ENCODE measurements around the gene C1S. TPM values are rescaled to one million over a fixed set of nuclear protein-coding genes. Genes with fewer than 3 reads are reported as not detected.

The C1S gene
- total and polyA plus RNA-seq, 2 donors (not counting 3 experiments of a cell fraction or from before 2014, with no cell fraction given) = 0.32 to 0.38 TPM

- Histone ChIP-seq H3K4me2 (ENCODE audit: insufficient read depth, low read length) (no peak overlapping the region), H4K20me1 (replicated peaks; ENCODE audit: control insufficient read depth, extremely low read depth, insufficient read depth, low read length) (no peaks in the 10 kb centered on the region), H3K9me1 (replicated peaks; ENCODE audit: control insufficient read depth, extremely low read depth, insufficient read depth, low read length) (no peaks in the 10 kb centered on the region), H3K27ac (ENCODE audit: insufficient read depth, low read depth, low read length) (no peak overlapping the region), H3K4me3 (replicated peaks in 1 of 3; ENCODE audit: insufficient read depth in 1 of 3, low read depth in 1 of 3, low read length in 3 of 3) (no peak overlapping the region), H2AFZ (ENCODE audit: low read depth, low read length) (no peak overlapping the region), H3K27me3 (ENCODE audit: control insufficient read depth in 2 of 2, insufficient read depth in 2 of 2, low read length in 2 of 2) (no peaks in the 10 kb centered on the region), H3K9me3 (replicated peaks; ENCODE audit: control insufficient read depth, insufficient read depth, low read length) (no peaks in the 10 kb centered on the region), H3K36me3 (ENCODE audit: control insufficient read depth in 2 of 2, extremely low read depth in 1 of 2, insufficient read depth in 2 of 2, low read length in 2 of 2) (no peaks in the 10 kb centered on the region), H3K79me2 (ENCODE audit: control insufficient read depth, insufficient read depth, low read length) (no peaks in the 10 kb centered on the region), H3K9ac (replicated peaks; ENCODE audit: extremely low read depth, insufficient read depth, low read length) (no peak overlapping the region), H3K4me1 (ENCODE audit: control insufficient read depth, extremely low read depth, insufficient read depth, low read length) (peaks cover 6% of the 10 kb centered on the region)
- dilution Hi-C loops (cut with MboI; ENCODE audit: extremely low pct_ligation_motif_present, low sequenced_read_pairs) = no loop called here
- ChIA-PET POLR2A (no interaction called here), CTCF (interaction anchor here (0.8 to 2.0 kb wide), 4 partner anchors 9 to 224 kb away, joined by 3 to 7 read pairs (median 3); partner anchors contain the start of gene C1RL)
- DNase-seq (ENCODE audit: low read depth, low spot score) (no peak), FAIRE-seq (no peak)
- no peak for TF ChIP-seq JUN (IDR thresholded peaks at IDR 0.05; ENCODE audit: borderline replicate concordance, insufficient read depth, insufficient read length, low read depth)
- no peak for TF ChIP-seq MAX (IDR thresholded peaks at IDR 0.05; ENCODE audit: insufficient read depth, insufficient read length)
- TF ChIP-seq POLR2A (IDR thresholded peaks at IDR 0.05; ENCODE audit: low read depth, low read length) = no peak
- TF ChIP-seq POLR2AphosphoS5 (IDR thresholded peaks at IDR 0.05; ENCODE audit: insufficient read depth, low read depth, low read length) = no peak
- TF ChIP-seq GATA2 (IDR thresholded peaks at IDR 0.05; ENCODE audit: insufficient read depth, insufficient read length, low read depth, low read length) = no peak
- no peak for TF ChIP-seq EZH2 (IDR thresholded peaks at IDR 0.05; ENCODE audit: borderline replicate concordance, low read depth, low read length, severe bottlenecking)
- TF ChIP-seq CTCF (IDR thresholded peaks at IDR 0.05; ENCODE audit: extremely low read depth in 1 of 2, insufficient read depth in 1 of 2, low read depth in 1 of 2, low read length in 2 of 2) = no peak
- TF ChIP-seq MYC (IDR thresholded peaks at IDR 0.05; ENCODE audit: low read depth, low read length) = no peak
- no TSS peak for BruUV-seq (replicated peaks)
- intact Hi-C loops (cut with micrococcal nuclease) = no loop called here
Observed at GRCh38 chr12:7096006-7096932, 35.8 kb downstream of the C1S start.

Measured in endothelial cell of umbilical vein (primary cell).